HG03103 (cell line): Measurements from ENCODE around the gene B4GAT1.
"Not testable (repeated sequence)": the region's sequence is repeated elsewhere in the genome, so short reads cannot be mapped to it uniquely, and the experiment has no call there.

Experiments used
- ATAC-seq: cut with Tn5 transposase; IDR thresholded peaks from one replicate; pipeline ENCODE4 v1.9.1; 2021; ENCODE audit warnings: low read depth; ENCODE audit not compliant: unreplicated experiment

The B4GAT1 gene

GRCh38 chr11:66312549-66313320 is 34.7 kb downstream of the B4GAT1 start:
- ATAC-seq = peak; percentile 60

GRCh38 chr11:66311965-66312548 is 35.4 kb downstream of the B4GAT1 start:
- peak; percentile 58 for ATAC-seq

- ATAC-seq = no peak
These were observed 35.9 kb downstream of the B4GAT1 start for GRCh38 chr11:66311470-66311964.

GRCh38 chr11:66310803-66311440 is 36.5 kb downstream of the B4GAT1 start:
- not testable (repeated sequence) for ATAC-seq

- ATAC-seq = no peak
These were observed 37.1 kb downstream of the B4GAT1 start for GRCh38 chr11:66310324-66310723.

- ATAC-seq = no peak
These were observed 38.0 kb downstream of the B4GAT1 start for GRCh38 chr11:66309475-66309874.

- ATAC-seq = no peak
These were observed 44.8 kb downstream of the B4GAT1 start for GRCh38 chr11:66302656-66303055.

- no peak for ATAC-seq
These were observed 48.2 kb downstream of the B4GAT1 start for GRCh38 chr11:66299186-66299585.

DNA sequence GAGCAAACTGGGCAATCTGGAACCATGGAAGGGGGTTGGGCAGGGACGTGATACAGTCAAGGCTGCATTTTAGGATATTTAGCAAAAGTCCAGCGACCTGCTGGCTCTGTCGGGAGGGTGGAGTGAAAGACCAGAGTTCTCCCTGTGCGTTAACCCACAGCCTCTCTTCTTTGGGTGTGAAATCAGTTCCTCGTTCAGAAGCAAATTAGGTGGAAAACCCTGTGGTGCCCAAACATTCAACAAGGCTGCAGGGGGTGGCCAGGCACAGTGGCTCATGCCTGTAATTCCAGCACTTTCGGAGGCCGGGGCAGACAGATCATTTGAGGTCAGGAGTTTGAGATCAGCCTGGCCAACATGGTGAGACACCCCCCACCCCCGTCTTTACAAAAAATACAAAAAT is 49.8 kb downstream of the B4GAT1 start:
- no peak for ATAC-seq
